Measurements from ENCODE around the gene ERBB2. TPM values are rescaled to one million over a fixed set of nuclear protein-coding genes. Genes with fewer than 3 reads are reported as not detected.
"Not testable (repeated sequence)": the region's sequence is repeated elsewhere in the genome, so short reads cannot be mapped to it uniquely, and the experiment has no call there.

The ERBB2 gene
- total RNA-seq, 3 donors from 2014 or later: 2.3 to 3.4 (median 2.9) TPM

GRCh38 chr17:39701012-39701783, 1.3 kb downstream of the ERBB2 start:
- peaks cover 35% of the 10 kb centered on the region for H3K27me3 Mint-ChIP-seq (ENCODE audit: low read depth)

GRCh38 chr17:39701784-39702422, 2.0 kb downstream of the ERBB2 start:
- Mint-ChIP-seq H3K4me1 (ENCODE audit: low read depth) (peaks cover 11% of the 10 kb centered on the region), H3K27me3 (ENCODE audit: low read depth) (peaks cover 35% of the 10 kb centered on the region), H3K9me3 (no peaks in the 10 kb centered on the region), H3K36me3 (ENCODE audit: insufficient read depth) (no peaks in the 10 kb centered on the region), H3K4me3 (no peak overlapping the region)
- no peak for DNase-seq
- ATAC-seq: no peak

More at GRCh38 chr17:39701012-39701783, 1.3 kb downstream of the ERBB2 start:
- Mint-ChIP-seq H3K4me3 (no peak overlapping the region), H3K36me3 (ENCODE audit: insufficient read depth) (no peaks in the 10 kb centered on the region), H3K4me1 (ENCODE audit: low read depth) (peaks cover 5% of the 10 kb centered on the region), H3K9me3 (no peaks in the 10 kb centered on the region)
- no peak for DNase-seq
- no peak for ATAC-seq

- Mint-ChIP-seq H3K9me3 (no peaks in the 10 kb centered on the region), H3K4me1 (ENCODE audit: low read depth) (peaks cover 19% of the 10 kb centered on the region), H3K36me3 (ENCODE audit: insufficient read depth) (no peaks in the 10 kb centered on the region), H3K27me3 (ENCODE audit: low read depth) (peaks cover 30% of the 10 kb centered on the region), H3K4me3 (no peak overlapping the region)
- no peak for DNase-seq
- no peak for ATAC-seq
These were observed 3.3 kb downstream of the ERBB2 start for GRCh38 chr17:39702901-39703893.

GRCh38 chr17:39703913-39704312, 4.0 kb downstream of the ERBB2 start:
- peaks cover 25% of the 10 kb centered on the region for H3K27me3 Mint-ChIP-seq (ENCODE audit: low read depth)
- H3K9me3 Mint-ChIP-seq: no peaks in the 10 kb centered on the region
- ATAC-seq (no peak), DNase-seq (no peak)
- H3K36me3 Mint-ChIP-seq (ENCODE audit: insufficient read depth): no peaks in the 10 kb centered on the region
- H3K4me3 Mint-ChIP-seq: no peak overlapping the region
- H3K4me1 Mint-ChIP-seq (ENCODE audit: low read depth): peaks cover 21% of the 10 kb centered on the region

- Mint-ChIP-seq H3K4me1 (ENCODE audit: low read depth) (peaks cover 23% of the 10 kb centered on the region), H3K27me3 (ENCODE audit: low read depth) (peaks cover 15% of the 10 kb centered on the region), H3K36me3 (ENCODE audit: insufficient read depth) (no peaks in the 10 kb centered on the region), H3K4me3 (no peak overlapping the region), H3K9me3 (no peaks in the 10 kb centered on the region)
- DNase-seq (no peak), ATAC-seq (no peak)
These were observed 5.1 kb downstream of the ERBB2 start for GRCh38 chr17:39704821-39705551.

- Mint-ChIP-seq H3K36me3 (ENCODE audit: insufficient read depth) (no peaks in the 10 kb centered on the region), H3K27me3 (ENCODE audit: low read depth) (peaks cover 11% of the 10 kb centered on the region), H3K4me3 (no peak overlapping the region), H3K4me1 (ENCODE audit: low read depth) (peaks cover 23% of the 10 kb centered on the region), H3K9me3 (no peaks in the 10 kb centered on the region)
- ATAC-seq: no peak
- no peak for DNase-seq
These were observed 6.0 kb downstream of the ERBB2 start for GRCh38 chr17:39705786-39706348.

- ATAC-seq: no peak
- no peaks in the 10 kb centered on the region for H3K36me3 Mint-ChIP-seq (ENCODE audit: insufficient read depth)
- no peak for DNase-seq
- H3K27me3 Mint-ChIP-seq (ENCODE audit: low read depth): peaks cover 6% of the 10 kb centered on the region
- no peaks in the 10 kb centered on the region for H3K9me3 Mint-ChIP-seq
- H3K4me3 Mint-ChIP-seq: no peak overlapping the region
- H3K4me1 Mint-ChIP-seq (ENCODE audit: low read depth): peaks cover 23% of the 10 kb centered on the region
These were observed 6.5 kb downstream of the ERBB2 start for GRCh38 chr17:39706383-39706782.

- DNase-seq (no peak), ATAC-seq (peak in 1 of 2 donors; percentile 48)
- H3K4me3 Mint-ChIP-seq: no peak overlapping the region
- H3K36me3 Mint-ChIP-seq (ENCODE audit: insufficient read depth): no peaks in the 10 kb centered on the region
- no peaks in the 10 kb centered on the region for H3K9me3 Mint-ChIP-seq
- peaks cover 23% of the 10 kb centered on the region for H3K4me1 Mint-ChIP-seq (ENCODE audit: low read depth)
- peaks cover under 1% of the 10 kb centered on the region for H3K27me3 Mint-ChIP-seq (ENCODE audit: low read depth)
These were observed 7.1 kb downstream of the ERBB2 start for GRCh38 chr17:39706921-39707337.

GRCh38 chr17:39709319-39709997, 9.6 kb downstream of the ERBB2 start:
- H3K4me3 Mint-ChIP-seq: peak overlapping the region; percentile 41
- ATAC-seq: no peak
- no peak for DNase-seq
- no peaks in the 10 kb centered on the region for H3K27me3 Mint-ChIP-seq (ENCODE audit: low read depth)
- H3K4me1 Mint-ChIP-seq (ENCODE audit: low read depth): peaks cover 23% of the 10 kb centered on the region
- H3K36me3 Mint-ChIP-seq (ENCODE audit: insufficient read depth): no peaks in the 10 kb centered on the region
- no peaks in the 10 kb centered on the region for H3K9me3 Mint-ChIP-seq

GRCh38 chr17:39709998-39710964, 10.4 kb downstream of the ERBB2 start:
- no peak for DNase-seq
- Mint-ChIP-seq H3K27me3 (ENCODE audit: low read depth) (no peaks in the 10 kb centered on the region), H3K4me3 (no peak overlapping the region), H3K4me1 (ENCODE audit: low read depth) (peaks cover 23% of the 10 kb centered on the region), H3K36me3 (ENCODE audit: insufficient read depth) (no peaks in the 10 kb centered on the region), H3K9me3 (no peaks in the 10 kb centered on the region)
- ATAC-seq: no peak

GRCh38 chr17:39711071-39711470, 11.2 kb downstream of the ERBB2 start:
- ATAC-seq; H3K27me3 Mint-ChIP-seq (ENCODE audit: low read depth); H3K9me3 Mint-ChIP-seq; DNase-seq; H3K36me3 Mint-ChIP-seq (ENCODE audit: insufficient read depth); H3K4me3 Mint-ChIP-seq: not testable (repeated sequence)
- H3K4me1 Mint-ChIP-seq (ENCODE audit: low read depth): peaks cover 23% of the 10 kb centered on the region

GRCh38 chr17:39711851-39712250, 12.0 kb downstream of the ERBB2 start:
- Mint-ChIP-seq H3K9me3 (no peaks in the 10 kb centered on the region), H3K4me3 (no peak overlapping the region), H3K36me3 (ENCODE audit: insufficient read depth) (no peaks in the 10 kb centered on the region), H3K27me3 (ENCODE audit: low read depth) (no peaks in the 10 kb centered on the region), H3K4me1 (ENCODE audit: low read depth) (peaks cover 17% of the 10 kb centered on the region)
- no peak for ATAC-seq
- DNase-seq: no peak
